SK-N-SH (cell line): Measurements from ENCODE around the gene KRABD2.

Source experiments
- CTCF ChIA-PET: fragments of 300-600, 350-600 bp; formaldehyde crosslinking; extraction: SDS; loops from one replicate; lab custom pipeline; 2021; lab: Yijun Ruan, JAX
- POLR2A ChIA-PET: fragments of 350-600 bp; sonication (Branson Sonifier 250); formaldehyde crosslinking; extraction: SDS; loops from one replicate; lab custom pipeline; 2020; ENCODE audit warnings: antibody characterized with exemption, inconsistent platforms; lab: Yijun Ruan, JAX
- DNase-seq: peaks from one replicate; pipeline ENCODE4 v3.0.0; 2012
- H2AFZ ChIP-seq: fragments of 200-600 bp; sonication (generic); 2 replicates; pipeline ENCODE4 v1.8.1; 2016; ENCODE audit warnings: antibody characterized with exemption, mild to moderate bottlenecking, low read depth
- H3F3A ChIP-seq: fragments of 200-600 bp; sonication (generic); replicated peaks from 2 replicates; pipeline ENCODE3; 2016; ENCODE audit warnings: antibody characterized with exemption, mild to moderate bottlenecking; ENCODE audit not compliant: insufficient read depth
- H3K27ac ChIP-seq, 2 experiments: fragments of 200-500 bp in 1 of 2; fragments of 200-600 bp in 1 of 2; sonication (Bioruptor generic) in 1 of 2; sonication (generic), shearing (Covaris generic) in 1 of 2; 2 replicates each; pipeline versions ENCODE4 v1.5.1 to v1.6.1; 2014 to 2016; ENCODE audit warnings: low read depth in 2 of 2, inconsistent platforms in 1 of 2, low read length in 1 of 2, mild to moderate bottlenecking in 1 of 2, mixed read lengths in 1 of 2
- H3K27me3 ChIP-seq: fragments of 200-600 bp; sonication (generic), shearing (Covaris generic); 2 replicates; pipeline ENCODE4 v1.6.1; 2016; ENCODE audit warnings: mixed run types; ENCODE audit not compliant: insufficient read depth
- H3K36me3 ChIP-seq, 2 experiments: fragments of 200-500 bp in 1 of 2; fragments of 200-600 bp in 1 of 2; sonication (Bioruptor generic) in 1 of 2; sonication (generic) in 1 of 2; replicated peaks in 1 of 2; 2 replicates each; pipeline versions ENCODE3 to v1.5.1; 2014 to 2016; ENCODE audit warnings: low read length in 1 of 2, mild to moderate bottlenecking in 1 of 2; ENCODE audit not compliant: insufficient read depth in 2 of 2, control insufficient read depth in 1 of 2
- H3K4me1 ChIP-seq, 2 experiments: fragments of 200-500 bp in 1 of 2; fragments of 200-600 bp in 1 of 2; sonication (Bioruptor generic) in 1 of 2; sonication (generic), shearing (Covaris generic) in 1 of 2; 2 replicates each; pipeline versions ENCODE4 v1.5.1 to v1.6.1; 2014 to 2016; ENCODE audit warnings: low read depth in 1 of 2, low read length in 1 of 2, mixed run types in 1 of 2; ENCODE audit not compliant: insufficient read depth in 2 of 2, control insufficient read depth in 1 of 2
- H3K4me2 ChIP-seq: fragments of 200-600 bp; sonication (generic), shearing (Covaris generic); 2 replicates; pipeline ENCODE4 v1.6.1; 2017; ENCODE audit warnings: mixed run types
- H3K4me3 ChIP-seq, 2 experiments: fragments of 200-500 bp in 1 of 2; fragments of 200-600 bp in 1 of 2; sonication (Bioruptor generic) in 1 of 2; sonication (generic), shearing (Covaris generic) in 1 of 2; 2 replicates each; pipeline versions ENCODE4 v1.5.1 to v1.8.1; 2014 to 2016; ENCODE audit warnings: low read depth in 2 of 2, inconsistent platforms in 1 of 2, low read length in 1 of 2, mild to moderate bottlenecking in 1 of 2, mixed read lengths in 1 of 2, moderate library complexity in 1 of 2
- H3K79me2 ChIP-seq: fragments of 200-600 bp; sonication (generic); 2 replicates; pipeline ENCODE4 v1.8.1; 2017; ENCODE audit warnings: mild to moderate bottlenecking; ENCODE audit not compliant: insufficient read depth
- H3K9ac ChIP-seq: fragments of 200-600 bp; sonication (generic); 2 replicates; pipeline ENCODE4 v1.6.1; 2017; ENCODE audit warnings: mixed run types
- H3K9me2 ChIP-seq: fragments of 200-600 bp; sonication (generic); 2 replicates; pipeline ENCODE4 v1.6.1; 2017; ENCODE audit warnings: mixed run types
- H3K9me3 ChIP-seq: fragments of 200-600 bp; sonication (generic); 2 replicates; pipeline ENCODE4 v1.6.1; 2017; ENCODE audit warnings: mixed run types, mild to moderate bottlenecking, moderate library complexity
- H4K20me1 ChIP-seq: fragments of 200-600 bp; sonication (generic); 2 replicates; pipeline ENCODE4 v1.6.1; 2017; ENCODE audit warnings: mild to moderate bottlenecking, mixed run types; ENCODE audit not compliant: insufficient read depth
- FOXJ3 ChIP-seq: sonication (generic); formaldehyde crosslinking; IDR thresholded peaks from 2 replicates; pipeline ENCODE4 v1.5.1; 2020; ENCODE audit warnings: mild to moderate bottlenecking, missing genetic modification reagents
- GABPA ChIP-seq: IDR thresholded peaks from 2 replicates; pipeline ENCODE4 v1.4.0; 2012; ENCODE audit warnings: low read depth, mild to moderate bottlenecking
- IRF3 ChIP-seq: fragments of 150-350 bp; IDR thresholded peaks from 2 replicates; pipeline ENCODE4 v1.6.1; 2016; ENCODE audit warnings: mild to moderate bottlenecking, low read depth, low read length
- NFIC ChIP-seq: IDR thresholded peaks from 2 replicates; pipeline ENCODE4 v1.4.0; 2012; ENCODE audit warnings: borderline replicate concordance
- NRF1 ChIP-seq: IDR thresholded peaks from 2 replicates; pipeline ENCODE4 v1.6.1; 2012; ENCODE audit warnings: low read depth, mild to moderate bottlenecking, low read length
- POLR2AphosphoS5 ChIP-seq: IDR thresholded peaks from 2 replicates; pipeline ENCODE4 v1.6.1; 2012; ENCODE audit warnings: low read depth, low read length
- RFX5 ChIP-seq: IDR thresholded peaks from 2 replicates; pipeline ENCODE4 v1.6.1; 2012; ENCODE audit warnings: mild to moderate bottlenecking, improper control_type of control experiment, low read length
- RXRA ChIP-seq: IDR thresholded peaks from 2 replicates; pipeline ENCODE4 v1.4.0; 2012; ENCODE audit warnings: low read depth, mild to moderate bottlenecking, borderline replicate concordance
- TEAD4 ChIP-seq: IDR thresholded peaks from 2 replicates; pipeline ENCODE4 v1.4.0; 2012; ENCODE audit warnings: mild to moderate bottlenecking, borderline replicate concordance; ENCODE audit not compliant: insufficient read depth
- WGBS: methylation state at CpG from one replicate; pipeline ENCODE4 v1.1.6; 2017; ENCODE audit warnings: low lambda C conversion rate; 5-methylcytosine and 5-hydroxymethylcytosine counted together
- TF ChIP-seq, protein P1 (sequence below): IDR thresholded peaks from 2 replicates; pipeline ENCODE4 v1.4.0; 2012; ENCODE audit warnings: low read depth, borderline replicate concordance
- TF ChIP-seq, protein P2 (sequence below): IDR thresholded peaks from 2 replicates; pipeline ENCODE4 v1.4.0; 2012; ENCODE audit warnings: low read depth, borderline replicate concordance

The KRABD2 gene

DNA sequence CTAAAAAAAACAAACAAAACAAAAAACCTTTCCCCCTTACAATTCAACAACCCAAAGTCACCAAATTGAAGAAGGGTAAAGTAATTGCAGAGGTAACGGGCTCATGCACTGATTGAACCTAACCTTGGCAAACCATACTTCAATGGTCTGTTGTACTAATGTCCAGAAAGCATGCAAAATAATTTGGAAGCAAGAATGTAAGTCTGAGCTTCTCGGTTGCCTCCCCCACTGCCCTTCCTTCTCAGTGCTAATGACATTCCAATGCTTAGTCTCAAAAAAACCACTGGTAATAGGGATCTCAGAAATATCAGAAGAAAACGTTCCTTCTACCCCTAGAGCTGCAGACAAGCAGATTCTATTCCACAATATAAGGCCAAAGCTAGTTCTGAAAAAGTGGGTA lies 15.8 kb downstream of the KRABD2 start:
- Histone ChIP-seq H3K4me1 (peaks cover 0 to 5% of the 10 kb centered on the region in 2 experiments; a peak in 2 of 4 replicates), H3K9me3 (no peaks in the 10 kb centered on the region), H3F3A (peaks cover 3% of the 10 kb centered on the region), H3K9ac (no peak overlapping the region), H4K20me1 (no peaks in the 10 kb centered on the region), H3K27me3 (no peaks in the 10 kb centered on the region), H3K4me2 (no peak overlapping the region), H3K9me2 (no peaks in the 10 kb centered on the region), H3K79me2 (no peaks in the 10 kb centered on the region), H2AFZ (no peak overlapping the region), H3K27ac (no peak overlapping the region), H3K4me3 (no peak overlapping the region), H3K36me3 (peaks cover 0 to 3% of the 10 kb centered on the region in 2 experiments)
- ChIA-PET CTCF (interaction anchor here (0.8 to 1.5 kb wide), 2 partner anchors 12 to 22 kb away, joined by 3 to 4 read pairs; no protein-coding TSS in a partner anchor), POLR2A (no interaction called here)
- no peak for DNase-seq
- 80% methylated on average over 3 of the region's 3 CpGs for WGBS
- TF ChIP-seq, protein P1, sequence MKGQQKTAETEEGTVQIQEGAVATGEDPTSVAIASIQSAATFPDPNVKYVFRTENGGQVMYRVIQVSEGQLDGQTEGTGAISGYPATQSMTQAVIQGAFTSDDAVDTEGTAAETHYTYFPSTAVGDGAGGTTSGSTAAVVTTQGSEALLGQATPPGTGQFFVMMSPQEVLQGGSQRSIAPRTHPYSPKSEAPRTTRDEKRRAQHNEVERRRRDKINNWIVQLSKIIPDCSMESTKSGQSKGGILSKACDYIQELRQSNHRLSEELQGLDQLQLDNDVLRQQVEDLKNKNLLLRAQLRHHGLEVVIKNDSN: no peak
- TF ChIP-seq IRF3: no peak
- no peak for TF ChIP-seq GABPA
- no peak for TF ChIP-seq NFIC
- TF ChIP-seq TEAD4: no peak
- TF ChIP-seq RXRA: no peak
- no peak for TF ChIP-seq RFX5

GRCh38 chr17:8360260-8360659 lies 16.2 kb downstream of the KRABD2 start:
- Histone ChIP-seq H3K9me3 (no peaks in the 10 kb centered on the region), H3K27me3 (no peaks in the 10 kb centered on the region)

More at GRCh38 chr17:8360260-8360659, 16.2 kb downstream of the KRABD2 start:
- no peaks in the 10 kb centered on the region for H3K79me2 ChIP-seq
- ChIA-PET POLR2A (no interaction called here), CTCF (interaction anchor here (0.8 to 1.5 kb wide), 2 partner anchors 11 to 22 kb away, joined by 3 to 4 read pairs; no protein-coding TSS in a partner anchor)
- H3F3A ChIP-seq: no peaks in the 10 kb centered on the region
- H3K27ac ChIP-seq: no peak overlapping the region
- H3K36me3 ChIP-seq: peaks cover 0 to 3% of the 10 kb centered on the region in 2 experiments
- H4K20me1 ChIP-seq: no peaks in the 10 kb centered on the region
- H2AFZ ChIP-seq: no peak overlapping the region
- WGBS: 53% methylated on average over 3 of the region's 3 CpGs
- H3K4me1 ChIP-seq: no peaks in the 10 kb centered on the region; a peak in 1 of 4 replicates
- H3K4me3 ChIP-seq: no peak overlapping the region
- H3K9me2 ChIP-seq: no peaks in the 10 kb centered on the region
- TF ChIP-seq FOXJ3 (CRISPR knock-in tag) (no peak), POLR2AphosphoS5 (no peak), NRF1 (no peak)
- TF ChIP-seq, protein P2, sequence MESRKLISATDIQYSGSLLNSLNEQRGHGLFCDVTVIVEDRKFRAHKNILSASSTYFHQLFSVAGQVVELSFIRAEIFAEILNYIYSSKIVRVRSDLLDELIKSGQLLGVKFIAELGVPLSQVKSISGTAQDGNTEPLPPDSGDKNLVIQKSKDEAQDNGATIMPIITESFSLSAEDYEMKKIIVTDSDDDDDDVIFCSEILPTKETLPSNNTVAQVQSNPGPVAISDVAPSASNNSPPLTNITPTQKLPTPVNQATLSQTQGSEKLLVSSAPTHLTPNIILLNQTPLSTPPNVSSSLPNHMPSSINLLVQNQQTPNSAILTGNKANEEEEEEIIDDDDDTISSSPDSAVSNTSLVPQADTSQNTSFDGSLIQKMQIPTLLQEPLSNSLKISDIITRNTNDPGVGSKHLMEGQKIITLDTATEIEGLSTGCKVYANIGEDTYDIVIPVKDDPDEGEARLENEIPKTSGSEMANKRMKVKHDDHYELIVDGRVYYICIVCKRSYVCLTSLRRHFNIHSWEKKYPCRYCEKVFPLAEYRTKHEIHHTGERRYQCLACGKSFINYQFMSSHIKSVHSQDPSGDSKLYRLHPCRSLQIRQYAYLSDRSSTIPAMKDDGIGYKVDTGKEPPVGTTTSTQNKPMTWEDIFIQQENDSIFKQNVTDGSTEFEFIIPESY: no peak
- no peak for DNase-seq
- H3K4me2 ChIP-seq: no peak overlapping the region
- H3K9ac ChIP-seq: no peak overlapping the region
